Spleen (tissue), 11 donors: ENCODE results near the gene ZNF804A. TPM values are rescaled to one million over a fixed set of nuclear protein-coding genes. Genes with fewer than 3 reads are reported as not detected.
"Not testable (repeated sequence)": the region's sequence is repeated elsewhere in the genome, so short reads cannot be mapped to it uniquely, and the experiment has no call there.

Experiments
- DNase-seq: peaks from one replicate; pipeline ENCODE4 v3.0.0-alpha.2; 2020
- H3K27ac ChIP-seq, 8 donors: fragments of 200-600 bp; sonication (generic) in 7 of 8; 1 replicate in 4 of 8; 2 replicates in 4 of 8; pipeline versions ENCODE4 v1.5.0 to v1.8.0; 2016 to 2021; ENCODE audit warnings: inconsistent platforms in 4 of 8, mild to moderate bottlenecking in 4 of 8, moderate library complexity in 1 of 8
- H3K27me3 ChIP-seq, 7 donors: fragments of 200-600 bp; sonication (generic) in 6 of 7; replicated peaks in 1 of 7; 1 replicate in 4 of 7; 2 replicates in 3 of 7; pipeline versions ENCODE4 v1.5.0 to v1.8.0; 2016 to 2021; ENCODE audit warnings: inconsistent platforms in 3 of 7, mild to moderate bottlenecking in 1 of 7
- H3K36me3 ChIP-seq, 6 donors: fragments of 200-600 bp; sonication (generic) in 5 of 6; 1 replicate in 4 of 6; 2 replicates in 2 of 6; pipeline versions ENCODE4 v1.5.0 to v1.8.0; 2016 to 2021; ENCODE audit warnings: inconsistent platforms in 2 of 6
- H3K4me1 ChIP-seq, 6 donors: fragments of 200-600 bp; sonication (generic) in 5 of 6; 1 replicate in 3 of 6; 2 replicates in 3 of 6; pipeline versions ENCODE4 v1.5.0 to v1.8.0; 2016 to 2021; ENCODE audit warnings: inconsistent platforms in 3 of 6
- H3K4me3 ChIP-seq, 8 donors: fragments of 200-600 bp; sonication (generic) in 7 of 8; 1 replicate in 4 of 8; 2 replicates in 4 of 8; pipeline versions ENCODE4 v1.5.0 to v1.8.0; 2016 to 2021; ENCODE audit warnings: inconsistent platforms in 4 of 8, mild to moderate bottlenecking in 4 of 8, moderate library complexity in 2 of 8
- H3K9me3 ChIP-seq, 8 donors: fragments of 200-600 bp; sonication (generic) in 7 of 8; 1 replicate in 4 of 8; 2 replicates in 4 of 8; pipeline versions ENCODE4 v1.5.0 to v1.8.0; 2016 to 2021; ENCODE audit warnings: inconsistent platforms in 4 of 8
- CTCF ChIP-seq, 11 experiments: fragments of 200-600 bp in 7 of 11; fragments of 450-650 bp in 4 of 11; sonication (generic) in 4 of 11; IDR thresholded peaks in 8 of 11; conservative IDR thresholded peaks in 3 of 11; 1 replicate in 7 of 11; 2 replicates in 4 of 11; pipeline versions ENCODE4 v1.4.0 to v1.8.0; 2016 to 2021; ENCODE audit warnings: antibody characterized with exemption in 11 of 11, inconsistent platforms in 4 of 11, mild to moderate bottlenecking in 1 of 11
- POLR2A ChIP-seq, 3 donors: fragments of 450-650 bp; IDR thresholded peaks; one replicate each; pipeline ENCODE4 v1.5.1; 2017; ENCODE audit warnings: antibody characterized with exemption in 3 of 3, mild to moderate bottlenecking in 1 of 3
- POLR2AphosphoS5 ChIP-seq, 3 donors: sonication (generic); formaldehyde crosslinking; IDR thresholded peaks; one replicate each; pipeline ENCODE4 v1.5.1; 2017; ENCODE audit warnings: antibody characterized with exemption in 3 of 3
- WGBS, 5 donors: extraction: QIAGEN DNeasy Blood & Tissue Kit in 3 of 5; methylation state at CpG; one replicate each; pipeline versions ENCODE4 v1.1.5 to v1.1.7; 2013 to 2018; 5-methylcytosine and 5-hydroxymethylcytosine counted together
- intact Hi-C: fragments of 100-400 bp; cut with DNase I; formaldehyde crosslinking; loops from one replicate; pipeline ENCODE4 v1.15.0; 2023; ENCODE audit warnings: low total_unique reads
- polyA plus RNA-seq, 3 donors: library from polyadenylated mRNA; stranded (reverse); fragments of 200-250 nt; gene quantifications; one replicate each; pipeline ENCODE4 v1.2.1, GENCODE V29; 2013
- total RNA-seq, 7 donors: library from RNA; depleted of rRNA in 3 of 7; stranded (reverse); fragments of >200 nt in 3 of 7; fragmentation: NEBNext Ultra II Directional in 4 of 7; extraction: Animal tissue kit (Norgen Biotek cat#: 25700) in 4 of 7; gene quantifications; one replicate each; pipeline versions ENCODE4 v1.1.0 to v1.2.1, GENCODE V29; 2016 to 2021
- donor health status: healthy with polysubstance abuse.
- donor health status: DM: no; HTN: no; CAD: no; lungs with moderate emphysema.
- donor health status: DM: no; HTN: no; CAD: no.
- donor health status: Bipolar disorder and iron deficiency.
- donor health status: healthy.
- donor health status: DM: no; HTN: no; CAD: no.
- donor health status: DM: yes; HTN: yes; CAD: no.

Gene ZNF804A
- total and polyA plus RNA-seq, 10 donors = 0.21 to 1.8 (median 0.41) TPM

- TF ChIP-seq POLR2A (IDR thresholded peaks at IDR 0.05) (no peak), CTCF (IDR thresholded peaks at IDR 0.05 in 8 of 11, conservative IDR thresholded peaks at IDR 0.05 in 3 of 11) (no peak), POLR2AphosphoS5 (IDR thresholded peaks at IDR 0.05) (no peak)
- no peak for DNase-seq
- intact Hi-C loops = no loop called here
- WGBS, 5 donors = 83 to 93% (median 87%) methylated on average over 1 of the region's 1 CpG
- no peaks in the 10 kb centered on the region for H3K27me3 ChIP-seq
- no peak overlapping the region for H3K4me3 ChIP-seq
- peaks cover 0 to 6% (median 0%) of the 10 kb centered on the region in 8 donors for H3K9me3 ChIP-seq
- H3K4me1 ChIP-seq = no peaks in the 10 kb centered on the region
- H3K27ac ChIP-seq = no peak overlapping the region
- H3K36me3 ChIP-seq = no peaks in the 10 kb centered on the region
Observed at GRCh38 chr2:184735611-184736010, 137.3 kb downstream of the ZNF804A start.

- intact Hi-C loops = no loop called here
- Histone ChIP-seq H3K27ac (no peak overlapping the region), H3K4me3 (no peak overlapping the region), H3K4me1 (no peaks in the 10 kb centered on the region), H3K9me3 (no peaks in the 10 kb centered on the region), H3K27me3 (no peaks in the 10 kb centered on the region), H3K36me3 (no peaks in the 10 kb centered on the region)
- DNase-seq = no peak
- TF ChIP-seq POLR2AphosphoS5 (IDR thresholded peaks at IDR 0.05) (no peak), CTCF (IDR thresholded peaks at IDR 0.05 in 8 of 11, conservative IDR thresholded peaks at IDR 0.05 in 3 of 11) (no peak), POLR2A (IDR thresholded peaks at IDR 0.05) (no peak)
- WGBS, 5 donors = 84 to 96% (median 92%) methylated on average over 1 of the region's 1 CpG
Observed at GRCh38 chr2:184743096-184743495, 144.8 kb downstream of the ZNF804A start.

DNA sequence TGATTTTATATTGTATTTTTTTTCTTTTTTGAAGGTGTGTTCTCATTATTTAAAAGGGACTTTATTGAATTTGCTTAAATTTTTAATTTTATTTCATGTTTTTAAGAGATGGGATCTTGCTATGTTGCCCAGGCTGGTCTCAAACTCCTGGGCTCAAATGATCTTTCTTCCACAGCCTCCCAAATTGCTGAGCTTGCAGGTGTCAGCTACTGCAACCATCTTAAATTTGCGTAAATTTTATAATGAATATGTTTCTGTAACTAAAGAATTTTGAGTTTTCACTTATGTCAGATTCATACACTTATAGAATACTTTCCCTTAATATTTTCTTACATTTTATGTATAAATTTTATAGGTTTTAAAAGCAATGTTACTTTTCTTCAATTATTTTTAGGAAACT is 157.8 kb downstream of the ZNF804A start:
- 80 to 94% (median 90%) methylated on average over 1 of the region's 1 CpG for whole genome bisulfite sequencing, 5 donors
- TF ChIP-seq POLR2AphosphoS5 (IDR thresholded peaks at IDR 0.05) (no peak), CTCF (IDR thresholded peaks at IDR 0.05 in 8 of 11, conservative IDR thresholded peaks at IDR 0.05 in 3 of 11) (no peak), POLR2A (IDR thresholded peaks at IDR 0.05) (no peak)
- no peaks in the 10 kb centered on the region for H3K9me3 ChIP-seq
- no peak for DNase-seq
- intact Hi-C loops = no loop called here
- H3K27ac ChIP-seq = no peak overlapping the region
- no peaks in the 10 kb centered on the region for H3K4me1 ChIP-seq
- H3K4me3 ChIP-seq = no peak overlapping the region
- no peaks in the 10 kb centered on the region for H3K36me3 ChIP-seq
- no peaks in the 10 kb centered on the region for H3K27me3 ChIP-seq

- WGBS, 5 donors = 17 to 24% (median 18%) methylated on average over 2 of the region's 2 CpGs
- no peaks in the 10 kb centered on the region for H3K27me3 ChIP-seq
- H3K27ac ChIP-seq = no peak overlapping the region
- H3K36me3 ChIP-seq = no peaks in the 10 kb centered on the region
- H3K4me3 ChIP-seq = no peak overlapping the region
- no peaks in the 10 kb centered on the region for H3K4me1 ChIP-seq
- no peaks in the 10 kb centered on the region for H3K9me3 ChIP-seq
- DNase-seq = no peak
- intact Hi-C loops = no loop called here
- TF ChIP-seq POLR2A (IDR thresholded peaks at IDR 0.05) (no peak), CTCF (IDR thresholded peaks at IDR 0.05 in 8 of 11, conservative IDR thresholded peaks at IDR 0.05 in 3 of 11) (no peak), POLR2AphosphoS5 (IDR thresholded peaks at IDR 0.05) (no peak)
Observed at GRCh38 chr2:184756885-184757284, 158.6 kb downstream of the ZNF804A start.

DNA sequence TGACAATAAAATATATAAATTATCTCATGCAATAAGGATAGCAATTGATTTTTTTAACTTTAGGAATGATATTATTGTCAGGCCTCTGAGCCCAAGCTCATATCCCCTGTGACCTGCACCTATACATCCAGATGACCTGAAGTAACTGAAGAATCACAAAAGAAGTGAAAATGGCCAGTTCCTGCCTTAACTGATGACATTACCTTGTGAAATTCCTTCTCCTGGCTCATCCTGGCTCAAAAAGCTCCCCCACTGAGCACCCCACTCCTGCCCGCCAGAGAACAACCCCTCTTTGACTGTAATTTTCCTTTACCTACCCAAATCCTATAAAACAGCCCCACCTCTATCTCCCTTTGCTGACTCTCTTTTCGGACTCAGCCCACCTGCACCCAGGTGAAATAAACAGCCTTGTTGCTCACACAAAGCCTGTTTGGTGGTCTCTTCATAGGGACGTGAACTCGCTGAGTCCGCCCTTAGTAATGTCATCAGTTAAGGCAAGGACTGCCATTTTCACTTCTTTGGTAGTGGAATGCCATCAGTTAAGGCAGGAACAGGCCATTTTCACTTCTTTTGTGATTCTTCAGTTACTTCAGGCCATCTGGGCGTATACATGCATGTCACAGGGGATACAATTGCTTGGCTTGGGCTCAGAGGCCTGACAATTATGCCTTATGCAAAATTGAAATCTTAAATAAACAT is 161.4 kb downstream of the ZNF804A start:
- H3K4me1 ChIP-seq, H3K27ac ChIP-seq, intact Hi-C loops, H3K9me3 ChIP-seq, H3K4me3 ChIP-seq, H3K36me3 ChIP-seq, H3K27me3 ChIP-seq, DNase-seq: not testable (repeated sequence)
- 92 to 95% (median 93%) methylated on average over 5 to 6 of the region's 6 CpGs for WGBS, 5 donors
